DND-41 (cell line): ENCODE data around the gene RNF149.

Experiments used
- EZH2 ChIP-seq: IDR thresholded peaks from 3 replicates; pipeline ENCODE4 v1.6.1; 2012; ENCODE audit warnings: borderline replicate concordance, low read depth, mild to moderate bottlenecking, moderate library complexity, low read length, inconsistent platforms; ENCODE audit not compliant: severe bottlenecking
- TF ChIP-seq, protein P1 (sequence below): IDR thresholded peaks from 2 replicates; pipeline ENCODE4 v1.5.1; 2012; ENCODE audit warnings: borderline replicate concordance, low read length, moderate library complexity, mild to moderate bottlenecking; ENCODE audit not compliant: poor library complexity, severe bottlenecking; ENCODE audit errors: extremely low read depth

DNA sequence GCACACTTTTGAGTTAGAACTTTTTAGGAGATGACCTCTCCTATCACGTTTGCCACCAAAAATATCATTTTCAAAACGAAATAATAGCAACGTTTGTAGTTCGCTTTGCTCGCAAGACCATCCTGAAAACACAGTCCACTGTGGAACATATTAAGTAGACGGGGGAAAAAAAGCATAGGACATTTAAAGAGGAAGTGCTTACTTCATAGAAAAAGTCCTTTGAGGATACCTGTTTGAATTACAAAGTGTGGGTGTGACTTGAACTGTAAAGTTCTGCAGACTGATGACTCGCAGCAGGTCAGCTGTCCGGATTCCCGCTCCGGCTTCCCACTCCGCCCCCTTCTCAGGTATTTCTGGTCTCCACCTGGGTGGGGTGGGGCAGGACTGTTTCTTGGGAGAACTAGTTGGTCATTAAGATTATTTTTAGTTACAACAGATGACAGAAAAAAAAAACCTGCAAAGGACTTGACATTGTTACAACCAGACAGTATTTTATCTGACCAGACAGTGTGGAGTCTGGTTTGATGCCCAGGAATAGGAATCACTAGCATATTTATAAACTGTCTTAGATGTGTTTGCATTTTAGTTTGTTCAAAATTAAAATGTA lies 42.5 kb downstream of the RNF149 start:
- TF ChIP-seq, protein P1, sequence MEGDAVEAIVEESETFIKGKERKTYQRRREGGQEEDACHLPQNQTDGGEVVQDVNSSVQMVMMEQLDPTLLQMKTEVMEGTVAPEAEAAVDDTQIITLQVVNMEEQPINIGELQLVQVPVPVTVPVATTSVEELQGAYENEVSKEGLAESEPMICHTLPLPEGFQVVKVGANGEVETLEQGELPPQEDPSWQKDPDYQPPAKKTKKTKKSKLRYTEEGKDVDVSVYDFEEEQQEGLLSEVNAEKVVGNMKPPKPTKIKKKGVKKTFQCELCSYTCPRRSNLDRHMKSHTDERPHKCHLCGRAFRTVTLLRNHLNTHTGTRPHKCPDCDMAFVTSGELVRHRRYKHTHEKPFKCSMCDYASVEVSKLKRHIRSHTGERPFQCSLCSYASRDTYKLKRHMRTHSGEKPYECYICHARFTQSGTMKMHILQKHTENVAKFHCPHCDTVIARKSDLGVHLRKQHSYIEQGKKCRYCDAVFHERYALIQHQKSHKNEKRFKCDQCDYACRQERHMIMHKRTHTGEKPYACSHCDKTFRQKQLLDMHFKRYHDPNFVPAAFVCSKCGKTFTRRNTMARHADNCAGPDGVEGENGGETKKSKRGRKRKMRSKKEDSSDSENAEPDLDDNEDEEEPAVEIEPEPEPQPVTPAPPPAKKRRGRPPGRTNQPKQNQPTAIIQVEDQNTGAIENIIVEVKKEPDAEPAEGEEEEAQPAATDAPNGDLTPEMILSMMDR = no peak
- no peak for TF ChIP-seq EZH2
